GM18870 (cell line): ENCODE results near the gene PCGF6.
"Not testable (repeated sequence)": the region's sequence is repeated elsewhere in the genome, so short reads cannot be mapped to it uniquely, and the experiment has no call there.

ENCODE experiments used
- ATAC-seq: cut with Tn5 transposase; IDR thresholded peaks from one replicate; pipeline ENCODE4 v1.9.1; 2021; ENCODE audit warnings: moderate library complexity; ENCODE audit not compliant: unreplicated experiment

PCGF6 gene

DNA sequence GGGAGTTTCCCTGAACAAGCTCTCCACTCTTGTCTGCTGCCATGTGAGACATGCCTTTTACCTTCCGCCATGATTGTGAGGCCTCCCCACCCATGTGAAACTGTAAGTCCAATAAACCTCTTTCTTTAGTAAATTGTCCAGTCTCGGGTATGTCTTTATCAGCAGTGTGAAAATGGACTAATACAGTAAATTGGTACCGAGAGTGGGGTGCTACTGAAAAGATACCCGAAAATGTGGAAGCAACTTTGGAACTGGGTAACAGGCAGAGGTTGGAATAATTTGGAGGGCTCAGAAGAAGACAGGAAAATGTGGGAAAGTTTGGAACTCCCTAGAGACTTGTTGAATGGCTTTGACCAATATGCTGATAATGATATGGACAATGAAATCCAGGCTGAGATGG lies 92.0 kb downstream of the PCGF6 start:
- not testable (repeated sequence) for ATAC-seq

DNA sequence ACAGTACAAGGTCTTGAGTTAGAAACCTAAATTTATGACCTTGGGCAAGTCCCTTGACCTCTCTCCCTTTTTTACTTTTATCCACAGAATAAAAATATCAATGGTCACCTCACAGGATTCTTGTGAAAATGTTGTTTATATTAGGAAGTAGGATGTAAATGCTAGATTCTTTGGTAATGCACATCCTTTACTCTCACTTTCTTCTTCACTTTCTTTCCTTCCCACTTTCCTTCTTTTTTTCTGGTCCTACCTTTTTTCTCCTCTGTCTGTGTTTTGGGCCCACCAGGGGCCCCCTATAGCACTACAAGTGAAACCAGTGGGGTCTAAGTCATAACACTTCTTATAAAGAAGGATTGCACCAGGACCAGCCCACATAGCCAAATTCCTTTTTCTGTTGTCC lies 93.1 kb downstream of the PCGF6 start:
- ATAC-seq, result no peak

- no peak for ATAC-seq
Observed at GRCh38 chr10:103256613-103257012, 94.3 kb downstream of the PCGF6 start.

DNA sequence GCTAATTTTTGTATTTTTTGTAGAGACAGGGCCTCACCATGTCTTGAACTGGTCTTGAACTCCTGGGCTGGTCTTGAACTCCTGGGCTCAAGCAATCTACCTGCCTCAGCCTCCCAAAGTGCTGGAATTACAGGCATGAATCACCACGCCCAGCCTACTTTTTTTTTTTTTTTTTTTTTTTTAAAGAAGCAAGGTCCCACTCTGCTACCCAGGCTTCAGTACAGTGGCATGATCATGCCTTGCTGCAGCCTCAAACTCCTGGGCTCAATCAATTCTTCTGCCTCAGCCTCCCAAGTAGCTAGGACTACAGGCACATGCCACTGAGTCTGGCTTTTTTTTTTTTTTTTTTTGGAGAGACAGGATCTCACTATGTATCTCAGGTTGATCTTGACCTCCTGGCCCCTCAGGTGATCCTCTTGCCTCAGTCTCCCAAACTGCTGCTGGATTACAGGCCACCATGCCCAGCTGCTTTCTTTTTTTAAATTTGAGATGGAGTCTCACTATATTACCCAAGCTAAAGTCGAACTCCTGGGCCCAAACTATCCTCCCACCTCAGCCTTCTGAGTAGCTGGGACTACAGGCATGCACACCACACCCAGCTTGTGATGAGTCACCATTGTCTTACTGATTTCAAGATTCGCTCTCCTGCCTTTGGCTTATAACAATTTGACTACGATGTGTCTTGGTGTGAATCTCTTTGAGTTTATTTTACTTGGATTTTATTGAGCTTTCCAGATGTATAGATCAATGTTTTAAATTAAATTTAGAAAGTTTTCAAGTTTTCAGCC lies 96.2 kb downstream of the PCGF6 start:
- no peak for ATAC-seq

DNA sequence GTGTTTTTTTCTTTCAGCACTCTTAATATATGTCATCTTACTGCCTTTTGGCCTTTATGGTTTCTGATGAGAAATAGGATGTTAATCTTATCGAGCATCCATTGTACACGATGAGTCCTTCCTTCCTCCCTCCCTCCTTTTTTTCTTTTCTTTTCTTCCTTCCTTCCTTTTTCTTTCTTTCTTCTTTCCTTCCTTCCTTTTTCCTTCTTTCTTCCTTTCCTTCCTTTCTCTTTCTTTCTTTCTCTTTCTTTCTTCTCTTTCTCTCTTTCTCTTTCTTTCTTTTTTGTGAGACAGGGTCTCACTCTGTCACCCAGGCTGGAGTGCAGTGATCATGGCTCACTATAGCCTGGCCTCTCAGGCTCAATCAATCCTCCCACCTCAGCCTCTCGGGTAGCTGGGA lies 96.8 kb downstream of the PCGF6 start:
- no peak for ATAC-seq
